HCT116 (cell line): Measurements from ENCODE around the gene SOBP. TPM values are rescaled to one million over a fixed set of nuclear protein-coding genes. Genes with fewer than 3 reads are reported as not detected.

Experiments
- ATAC-seq: fragments of 200-7000 bp; cut with Tn5 transposase; 2 replicates; pipeline ENCODE4 v1.9.1; 2020; ENCODE audit warnings: mild to moderate bottlenecking, moderate library complexity
- BruUV-seq: library from RNA; stranded (reverse); fragments of 400-500 nt; replicated peaks from 2 replicates; lab custom pipeline; 2021; lab: Mats Ljungman, UMichigan
- CTCF ChIA-PET: fragments of 300-600 bp; sonication (Branson Sonifier 250); formaldehyde crosslinking; loops from one replicate; lab custom pipeline; 2021; ENCODE audit warnings: antibody characterized with exemption; lab: Charles Lee
- POLR2A ChIA-PET: fragments of 300-600, 350-600 bp; sonication (Branson Sonifier 250); formaldehyde crosslinking; loops from one replicate; lab custom pipeline; 2021; ENCODE audit warnings: antibody characterized with exemption; lab: Charles Lee
- RAD21 ChIA-PET, 2 experiments: fragments of 300-600 bp; sonication (Branson Sonifier 250); formaldehyde crosslinking; loops; one replicate each; lab custom pipeline; 2023; ENCODE audit warnings: low total read pairs in 2 of 2; ENCODE audit not compliant: uncharacterized antibody in 2 of 2, unreplicated experiment in 2 of 2, low non-redundant PET in 1 of 2; lab: Charles Lee
- DNase-seq: peaks from one replicate; pipeline ENCODE4 v3.0.0-alpha.2; 2010; ENCODE audit warnings: low read depth, low spot score
- H2AFZ ChIP-seq: fragments of 200-600 bp; shearing (Covaris generic), sonication (generic); 2 replicates; pipeline ENCODE4 v1.6.1; 2017; ENCODE audit warnings: low read depth, mixed run types, mixed read lengths, antibody characterized with exemption, low read length; ENCODE audit not compliant: poor library complexity, severe bottlenecking
- H3K27ac ChIP-seq: 2 replicates; pipeline ENCODE4 v1.5.1; 2012; ENCODE audit warnings: low read depth, low read length
- H3K27me3 ChIP-seq: fragments of 200-600 bp; sonication (generic); 2 replicates; pipeline ENCODE4 v1.6.1; 2016; ENCODE audit warnings: mixed run types, low read length, mixed read lengths; ENCODE audit not compliant: insufficient read depth
- H3K36me3 ChIP-seq, 2 experiments: fragments of 200-500 bp in 1 of 2; fragments of 200-600 bp in 1 of 2; sonication (Bioruptor generic) in 1 of 2; sonication (generic) in 1 of 2; 2 replicates each; pipeline versions ENCODE4 v1.5.1 to v1.6.1; 2014 to 2016; ENCODE audit warnings: low read length in 2 of 2, inconsistent platforms in 1 of 2, mixed read lengths in 1 of 2, mixed run types in 1 of 2; ENCODE audit not compliant: insufficient read depth in 2 of 2, control insufficient read depth in 1 of 2
- H3K4me1 ChIP-seq, 2 experiments: fragments of 200-600 bp in 1 of 2; sonication (generic) in 1 of 2; 2 replicates each; pipeline versions ENCODE4 v1.5.1 to v1.6.1; 2012 to 2017; ENCODE audit warnings: low read length in 2 of 2, inconsistent platforms in 1 of 2, mild to moderate bottlenecking in 1 of 2, mixed read lengths in 1 of 2, mixed run types in 1 of 2, moderate library complexity in 1 of 2; ENCODE audit not compliant: insufficient read depth in 2 of 2, control insufficient read depth in 1 of 2
- H3K4me2 ChIP-seq: fragments of 200-600 bp; sonication (generic); 2 replicates; pipeline ENCODE4 v1.6.1; 2017; ENCODE audit warnings: mixed run types, low read length, mixed read lengths
- H3K4me3 ChIP-seq, 2 experiments: fragments of 200-600 bp in 1 of 2; sonication (generic) in 1 of 2; replicated peaks in 1 of 2; 2 replicates each; pipeline ENCODE4 v1.5.1; 2011 to 2016; ENCODE audit warnings: low read length in 2 of 2, control low read depth in 1 of 2, low read depth in 1 of 2, mild to moderate bottlenecking in 1 of 2, mixed read lengths in 1 of 2, mixed run types in 1 of 2
- H3K79me2 ChIP-seq: fragments of 200-600 bp; sonication (generic); 2 replicates; pipeline ENCODE4 v1.6.1; 2017; ENCODE audit warnings: mild to moderate bottlenecking, mixed run types, low read length, moderate library complexity, mixed read lengths; ENCODE audit not compliant: insufficient read depth
- H3K9ac ChIP-seq: fragments of 200-600 bp; sonication (generic); 2 replicates; pipeline ENCODE4 v1.6.1; 2016; ENCODE audit warnings: low read length, mixed read lengths
- H3K9me2 ChIP-seq: fragments of 200-600 bp; sonication (generic), shearing (Covaris generic); 2 replicates; pipeline ENCODE4 v1.6.1; 2017; ENCODE audit warnings: mixed run types, mild to moderate bottlenecking, moderate library complexity; ENCODE audit not compliant: insufficient read depth
- H3K9me3 ChIP-seq, 2 experiments: fragments of 200-500 bp in 1 of 2; fragments of 200-600 bp in 1 of 2; sonication (Bioruptor generic) in 1 of 2; sonication (generic) in 1 of 2; 2 replicates each; pipeline ENCODE4 v1.6.1; 2014 to 2017; ENCODE audit warnings: low read length in 2 of 2, mixed read lengths in 2 of 2, inconsistent platforms in 1 of 2, low read depth in 1 of 2, mild to moderate bottlenecking in 1 of 2, mixed run types in 1 of 2, moderate library complexity in 1 of 2; ENCODE audit not compliant: control insufficient read depth in 1 of 2, insufficient read depth in 1 of 2
- H4K20me1 ChIP-seq: fragments of 200-600 bp; sonication (generic), shearing (Covaris generic); 2 replicates; pipeline ENCODE4 v1.6.1; 2017; ENCODE audit warnings: mixed run types, mild to moderate bottlenecking, moderate library complexity; ENCODE audit not compliant: insufficient read depth
- ELF1 ChIP-seq: IDR thresholded peaks from 2 replicates; pipeline ENCODE4 v1.6.1; 2012; ENCODE audit warnings: low read depth, borderline replicate concordance
- JUND ChIP-seq: IDR thresholded peaks from 2 replicates; pipeline ENCODE4 v1.6.1; 2012
- ZFX ChIP-seq: fragments of 450-650 bp; IDR thresholded peaks from 2 replicates; pipeline ENCODE4 v1.6.1; 2017
- intact Hi-C: fragments of 100-400 bp; cut with micrococcal nuclease; formaldehyde crosslinking; loops from 2 replicates; pipeline ENCODE4 v1.10.0; 2022
- total RNA-seq: library from RNA; stranded (reverse); gene quantifications from one replicate; pipeline ENCODE4 v1.2.1, GENCODE V29; 2021; ENCODE audit not compliant: unreplicated experiment
- TF ChIP-seq, protein P1 (sequence below): IDR thresholded peaks from 2 replicates; pipeline ENCODE4 v1.6.1; 2012; ENCODE audit warnings: low read depth

SOBP gene
- total RNA-seq, 1 experiment from 2014 or later: 2.6 TPM

DNA sequence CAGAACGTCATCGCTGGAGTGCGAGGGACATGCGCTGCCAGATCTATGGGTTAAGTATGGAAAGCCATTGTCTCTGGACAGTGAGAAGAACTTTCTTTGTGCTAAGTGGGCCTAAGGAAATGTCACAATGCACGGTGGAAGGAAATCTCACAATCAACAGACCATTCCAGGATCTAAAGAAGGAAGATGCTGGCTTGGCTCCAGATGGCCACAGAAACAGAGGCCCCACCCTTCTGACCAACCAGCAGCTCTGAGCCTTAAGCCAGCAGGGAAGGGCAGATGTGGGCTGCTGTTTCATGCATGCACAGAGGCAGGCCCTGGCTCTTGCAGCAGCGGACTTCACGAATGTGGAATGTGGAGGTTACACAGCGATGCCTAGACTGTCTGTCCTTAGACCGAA is 156.3 kb downstream of the SOBP start:
- Histone ChIP-seq H3K36me3 (no peaks in the 10 kb centered on the region), H3K9ac (no peak overlapping the region), H3K27me3 (no peaks in the 10 kb centered on the region), H3K4me2 (no peak overlapping the region), H3K4me3 (no peak overlapping the region), H3K9me3 (no peaks in the 10 kb centered on the region), H3K27ac (no peak overlapping the region), H3K79me2 (no peaks in the 10 kb centered on the region), H3K4me1 (no peaks in the 10 kb centered on the region), H3K9me2 (no peaks in the 10 kb centered on the region), H4K20me1 (no peaks in the 10 kb centered on the region), H2AFZ (no peak overlapping the region)
- no peak for TF ChIP-seq ELF1
- TF ChIP-seq, protein P1, sequence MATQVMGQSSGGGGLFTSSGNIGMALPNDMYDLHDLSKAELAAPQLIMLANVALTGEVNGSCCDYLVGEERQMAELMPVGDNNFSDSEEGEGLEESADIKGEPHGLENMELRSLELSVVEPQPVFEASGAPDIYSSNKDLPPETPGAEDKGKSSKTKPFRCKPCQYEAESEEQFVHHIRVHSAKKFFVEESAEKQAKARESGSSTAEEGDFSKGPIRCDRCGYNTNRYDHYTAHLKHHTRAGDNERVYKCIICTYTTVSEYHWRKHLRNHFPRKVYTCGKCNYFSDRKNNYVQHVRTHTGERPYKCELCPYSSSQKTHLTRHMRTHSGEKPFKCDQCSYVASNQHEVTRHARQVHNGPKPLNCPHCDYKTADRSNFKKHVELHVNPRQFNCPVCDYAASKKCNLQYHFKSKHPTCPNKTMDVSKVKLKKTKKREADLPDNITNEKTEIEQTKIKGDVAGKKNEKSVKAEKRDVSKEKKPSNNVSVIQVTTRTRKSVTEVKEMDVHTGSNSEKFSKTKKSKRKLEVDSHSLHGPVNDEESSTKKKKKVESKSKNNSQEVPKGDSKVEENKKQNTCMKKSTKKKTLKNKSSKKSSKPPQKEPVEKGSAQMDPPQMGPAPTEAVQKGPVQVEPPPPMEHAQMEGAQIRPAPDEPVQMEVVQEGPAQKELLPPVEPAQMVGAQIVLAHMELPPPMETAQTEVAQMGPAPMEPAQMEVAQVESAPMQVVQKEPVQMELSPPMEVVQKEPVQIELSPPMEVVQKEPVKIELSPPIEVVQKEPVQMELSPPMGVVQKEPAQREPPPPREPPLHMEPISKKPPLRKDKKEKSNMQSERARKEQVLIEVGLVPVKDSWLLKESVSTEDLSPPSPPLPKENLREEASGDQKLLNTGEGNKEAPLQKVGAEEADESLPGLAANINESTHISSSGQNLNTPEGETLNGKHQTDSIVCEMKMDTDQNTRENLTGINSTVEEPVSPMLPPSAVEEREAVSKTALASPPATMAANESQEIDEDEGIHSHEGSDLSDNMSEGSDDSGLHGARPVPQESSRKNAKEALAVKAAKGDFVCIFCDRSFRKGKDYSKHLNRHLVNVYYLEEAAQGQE: no peak
- ChIA-PET CTCF (no interaction called here), POLR2A (no interaction called here), RAD21 (no interaction called here)
- ATAC-seq (no peak), DNase-seq (no peak)
- intact Hi-C loops: no loop called here
- no TSS peak for BruUV-seq

GRCh38 chr6:107646776-107647438 is 157.0 kb downstream of the SOBP start:
- no peaks in the 10 kb centered on the region for H3K36me3 ChIP-seq
- no peak overlapping the region for H3K27ac ChIP-seq
- CTCF ChIA-PET: no interaction called here
- no peak for DNase-seq
- no peaks in the 10 kb centered on the region for H3K79me2 ChIP-seq
- no TSS peak for BruUV-seq
- no peak overlapping the region for H2AFZ ChIP-seq
- ATAC-seq: no peak
- TF ChIP-seq JUND (no peak), ZFX (no peak)
- no peaks in the 10 kb centered on the region for H3K9me3 ChIP-seq
- no peak overlapping the region for H3K4me2 ChIP-seq
- no peaks in the 10 kb centered on the region for H3K27me3 ChIP-seq
- no peak overlapping the region for H3K4me3 ChIP-seq
- no peak overlapping the region for H3K9ac ChIP-seq
- no peaks in the 10 kb centered on the region for H3K9me2 ChIP-seq
- RAD21 ChIA-PET: no interaction called here
- no peaks in the 10 kb centered on the region for H4K20me1 ChIP-seq
- intact Hi-C loops: no loop called here
- H3K4me1 ChIP-seq: no peaks in the 10 kb centered on the region
- POLR2A ChIA-PET: no interaction called here
